Lower leg skin (tissue), 3 donors: Measurements from ENCODE around the gene HIGD2A.

ENCODE experiments used
- POLR2A ChIP-seq, 2 donors: fragments of 450-650 bp; IDR thresholded peaks; one replicate each; pipeline ENCODE4 v1.6.1; 2016 to 2017; ENCODE audit warnings: antibody characterized with exemption in 2 of 2, mild to moderate bottlenecking in 1 of 2, moderate library complexity in 1 of 2
- TF ChIP-seq, protein P1 (sequence below), 3 donors: fragments of 450-650 bp; IDR thresholded peaks; one replicate each; pipeline ENCODE4 v1.5.1; 2016; ENCODE audit warnings: antibody characterized with exemption in 3 of 3, mild to moderate bottlenecking in 3 of 3, moderate library complexity in 2 of 3

- TF ChIP-seq, protein P1, sequence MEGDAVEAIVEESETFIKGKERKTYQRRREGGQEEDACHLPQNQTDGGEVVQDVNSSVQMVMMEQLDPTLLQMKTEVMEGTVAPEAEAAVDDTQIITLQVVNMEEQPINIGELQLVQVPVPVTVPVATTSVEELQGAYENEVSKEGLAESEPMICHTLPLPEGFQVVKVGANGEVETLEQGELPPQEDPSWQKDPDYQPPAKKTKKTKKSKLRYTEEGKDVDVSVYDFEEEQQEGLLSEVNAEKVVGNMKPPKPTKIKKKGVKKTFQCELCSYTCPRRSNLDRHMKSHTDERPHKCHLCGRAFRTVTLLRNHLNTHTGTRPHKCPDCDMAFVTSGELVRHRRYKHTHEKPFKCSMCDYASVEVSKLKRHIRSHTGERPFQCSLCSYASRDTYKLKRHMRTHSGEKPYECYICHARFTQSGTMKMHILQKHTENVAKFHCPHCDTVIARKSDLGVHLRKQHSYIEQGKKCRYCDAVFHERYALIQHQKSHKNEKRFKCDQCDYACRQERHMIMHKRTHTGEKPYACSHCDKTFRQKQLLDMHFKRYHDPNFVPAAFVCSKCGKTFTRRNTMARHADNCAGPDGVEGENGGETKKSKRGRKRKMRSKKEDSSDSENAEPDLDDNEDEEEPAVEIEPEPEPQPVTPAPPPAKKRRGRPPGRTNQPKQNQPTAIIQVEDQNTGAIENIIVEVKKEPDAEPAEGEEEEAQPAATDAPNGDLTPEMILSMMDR (IDR thresholded peaks at IDR 0.05): no peak
- no peak for TF ChIP-seq POLR2A (IDR thresholded peaks at IDR 0.05)
These were observed 27.7 kb downstream of the HIGD2A start, which contains the start of gene CLTB for GRCh38 chr5:176415952-176416924.
